K562 (cell line): ENCODE results near the gene NAGLU. TPM values are rescaled to one million over a fixed set of nuclear protein-coding genes. Genes with fewer than 3 reads are reported as not detected.

ENCODE experiments used
- ATAC-seq: fragments of 200-7000 bp; cut with Tn5 transposase; 3 replicates; pipeline ENCODE4 v1.9.1; 2020; ENCODE audit warnings: moderate library complexity
- BruUV-seq: library from RNA; stranded (reverse); fragments of 400-500 nt; replicated peaks from 2 replicates; lab custom pipeline; 2021; lab: Mats Ljungman, UMichigan
- CTCF ChIA-PET: fragments of 300-600 bp; formaldehyde crosslinking; extraction: SDS; loops from one replicate; lab custom pipeline; 2021; ENCODE audit warnings: low intra/inter-chr PET ratio; lab: Yijun Ruan, JAX
- POLR2A ChIA-PET: fragments of 300-600, 350-650 bp; sonication (Branson Sonifier 250); formaldehyde crosslinking; extraction: SDS; loops from one replicate; lab custom pipeline; 2021; ENCODE audit warnings: antibody characterized with exemption, inconsistent platforms; lab: Yijun Ruan, JAX
- DNase-seq, 4 experiments: peaks; one replicate each; pipeline versions ENCODE4 v3.0.0 to v3.0.0-alpha.2; 2011 to 2018; ENCODE audit warnings: low spot score in 3 of 4, mixed read lengths in 3 of 4; ENCODE audit errors: extremely low read depth in 1 of 4
- FAIRE-seq: peaks from 2 replicates; lab custom pipeline; 2011; peaks lifted over from hg19 to GRCh38; lab: Jason Lieb, UNC
- H2AFZ ChIP-seq: 2 replicates; pipeline ENCODE4 v1.6.0; 2011; ENCODE audit warnings: low read depth, low read length, control low read depth, inconsistent platforms
- H3K27ac ChIP-seq: fragments of 200-600 bp; 3 replicates; pipeline ENCODE4 v1.8.0; 2011; ENCODE audit warnings: low read depth, mild to moderate bottlenecking, control low read depth, inconsistent platforms, low read length, moderate library complexity, mixed read lengths; ENCODE audit errors: extremely low read depth
- H3K27me3 ChIP-seq, 2 experiments: fragments of 300-600 bp in 1 of 2; 2 replicates in 1 of 2; 3 replicates in 1 of 2; pipeline versions ENCODE4 v1.6.0 to v1.8.0; 2011; ENCODE audit warnings: inconsistent platforms in 2 of 2, low read length in 2 of 2, mild to moderate bottlenecking in 1 of 2, mixed read lengths in 1 of 2, moderate library complexity in 1 of 2; ENCODE audit not compliant: control insufficient read depth in 2 of 2, insufficient read depth in 2 of 2
- H3K36me3 ChIP-seq: fragments of 300-600 bp; 3 replicates; pipeline ENCODE4 v1.8.0; 2011; ENCODE audit warnings: mild to moderate bottlenecking, low read length, inconsistent platforms; ENCODE audit not compliant: control insufficient read depth, insufficient read depth
- H3K4me1 ChIP-seq, 2 experiments: fragments of 200-600 bp in 1 of 2; replicated peaks in 1 of 2; 2 replicates in 1 of 2; 3 replicates in 1 of 2; pipeline versions ENCODE4 v1.5.1 to v1.8.0; 2011; ENCODE audit warnings: inconsistent platforms in 2 of 2, low read length in 2 of 2, mild to moderate bottlenecking in 1 of 2, mixed read lengths in 1 of 2, moderate library complexity in 1 of 2; ENCODE audit not compliant: control insufficient read depth in 2 of 2, insufficient read depth in 2 of 2
- H3K4me2 ChIP-seq: 2 replicates; pipeline ENCODE4 v1.6.1; 2011; ENCODE audit warnings: low read length, control low read depth, inconsistent platforms, mixed read lengths; ENCODE audit not compliant: insufficient read depth
- H3K4me3 ChIP-seq: fragments of 200-600 bp; sonication (generic), shearing (Covaris generic); 2 replicates; pipeline ENCODE4 v1.5.1; 2016; ENCODE audit warnings: control low read depth, inconsistent platforms
- H3K79me2 ChIP-seq: fragments of 200-600 bp; 3 replicates; pipeline ENCODE4 v1.8.0; 2011; ENCODE audit warnings: low read length, inconsistent platforms; ENCODE audit not compliant: control insufficient read depth, insufficient read depth
- H3K9ac ChIP-seq, 2 experiments: 2 replicates each; pipeline versions ENCODE4 v1.6.0 to v1.6.1; 2011; ENCODE audit warnings: low read depth in 2 of 2, low read length in 2 of 2, control low read depth in 1 of 2, inconsistent platforms in 1 of 2, mild to moderate bottlenecking in 1 of 2, mixed read lengths in 1 of 2; ENCODE audit not compliant: insufficient read depth in 1 of 2
- H3K9me1 ChIP-seq: one replicate; pipeline ENCODE4 v1.6.0; 2011; ENCODE audit warnings: inconsistent platforms, mild to moderate bottlenecking, low read length, moderate library complexity; ENCODE audit not compliant: control insufficient read depth, insufficient read depth
- H3K9me3 ChIP-seq: replicated peaks from 2 replicates; pipeline ENCODE4 v1.5.1; 2011; ENCODE audit warnings: low read depth, low read length, inconsistent platforms; ENCODE audit not compliant: control insufficient read depth, insufficient read depth
- H4K20me1 ChIP-seq: replicated peaks from 2 replicates; pipeline ENCODE4 v1.6.1; 2011; ENCODE audit warnings: low read length, inconsistent platforms, mixed read lengths; ENCODE audit not compliant: control insufficient read depth, insufficient read depth
- ATF7 ChIP-seq: fragments of 450-650 bp; IDR thresholded peaks from 2 replicates; pipeline ENCODE4 v1.7.1; 2014; ENCODE audit warnings: mild to moderate bottlenecking, moderate library complexity
- CTCFL ChIP-seq: IDR thresholded peaks from 2 replicates; pipeline ENCODE4 v1.6.1; 2011; ENCODE audit warnings: borderline replicate concordance, low read depth, mild to moderate bottlenecking, moderate library complexity, low read length; ENCODE audit not compliant: insufficient read depth, poor library complexity, severe bottlenecking
- POLR2A ChIP-seq: fragments of 450-650 bp; conservative IDR thresholded peaks from 2 replicates; pipeline ENCODE4 v1.6.1; 2016
- POLR2G ChIP-seq: fragments of 200-400 bp; formaldehyde crosslinking; IDR thresholded peaks from 2 replicates; pipeline ENCODE4 v1.6.1; 2017; ENCODE audit warnings: low read depth, mild to moderate bottlenecking, antibody characterized with exemption, low read length, moderate library complexity
- ZBTB40 ChIP-seq, 2 experiments: fragments of 450-650 bp in 1 of 2; sonication (generic) in 1 of 2; formaldehyde crosslinking in 1 of 2; IDR thresholded peaks; 2 replicates each; pipeline versions ENCODE4 v1.7.1 to v1.9.0; 2016 to 2022; ENCODE audit warnings: inconsistent platforms in 1 of 2, mild to moderate bottlenecking in 1 of 2, missing genetic modification reagents in 1 of 2
- WGBS: fragments of 100-300 bp; shearing (Covaris generic); methylation state at CpG from one replicate; pipeline ENCODE4 v1.1.6; 2016; ENCODE audit warnings: low coverage, mixed read lengths; ENCODE audit not compliant: insufficient coverage; ENCODE audit errors: missing lambda C conversion rate; 5-methylcytosine and 5-hydroxymethylcytosine counted together
- in situ Hi-C: fragments of 300-500 bp; cut with MboI; formaldehyde crosslinking; loops from 4 replicates; pipeline ENCODE4 v1.15.0; 2018; ENCODE audit warnings: inconsistent platforms, mixed read lengths
- intact Hi-C: fragments of 100-400 bp; cut with micrococcal nuclease; formaldehyde crosslinking; loops from 2 replicates; pipeline ENCODE4 v1.14.2; 2022
- polyA plus RNA-seq, 8 experiments: library from polyadenylated mRNA; depleted of rRNA in 4 of 8; stranded (reverse) in 5 of 8; unstranded in 3 of 8; fragments of >200 nt; fragmentation: Nextera tagmentation in 2 of 8; fragmentation: Illumina TruSeq in 1 of 8; extraction: Ambion mirVana in 2 of 8; extraction: Trizol in 1 of 8; gene quantifications; 2 replicates each; pipeline versions ENCODE4 v1.2.1 to v1.2.3, GENCODE V29; 2011 to 2014; ENCODE audit warnings: inconsistent platforms in 1 of 8, missing spikeins in 1 of 8
- total RNA-seq, 7 experiments: library from RNA; depleted of rRNA in 6 of 7; stranded (reverse); fragments of >200 nt in 6 of 7; fragmentation: Illumina TruSeq in 2 of 7; extraction: Trizol in 2 of 7; gene quantifications; 2 replicates each; pipeline versions ENCODE4 v1.2.1 to v1.2.3, GENCODE V29; 2011 to 2021; ENCODE audit warnings: low replicate concordance in 1 of 7
- TF ChIP-seq, protein P1 (sequence below): fragments of 250-450 bp; sonication (Bioruptor Pico); IDR thresholded peaks from 2 replicates; pipeline ENCODE4 v1.5.1; 2021; ENCODE audit warnings: mild to moderate bottlenecking

The NAGLU gene
- total and polyA plus RNA-seq, 9 of the 15 experiments (the other 6 are each of a cell fraction or from before 2014, with no cell fraction given), result 0.04 to 21.5 (median 8.5) TPM

GRCh38 chr17:42512246-42512645 lies 23.8 kb upstream of the NAGLU start:
- WGBS, result 90% methylated on average over 9 of the region's 9 CpGs
- no peaks in the 10 kb centered on the region; the same call in 1 of the 2 replicates for H4K20me1 ChIP-seq
- H3K9ac ChIP-seq, result no peak overlapping the region
- peaks cover 3% of the 10 kb centered on the region; the same call in 1 of the 3 replicates for H3K79me2 ChIP-seq
- FAIRE-seq (no peak), ATAC-seq (no peak), DNase-seq (peak in 1 of 4 experiments; percentile 6)
- H3K4me3 ChIP-seq, result no peak overlapping the region
- H3K4me1 ChIP-seq, result peaks cover 16 to 20% of the 10 kb centered on the region in 2 experiments
- in situ Hi-C loops, result no loop called here
- ChIA-PET POLR2A (interaction anchor here (0.6 to 2.9 kb wide), 3 partner anchors 8 to 95 kb away, joined by 3 to 9 read pairs (median 9); no protein-coding TSS in a partner anchor), CTCF (no interaction called here)
- H3K9me1 ChIP-seq, result no peaks in the 10 kb centered on the region
- no peak overlapping the region for H2AFZ ChIP-seq
- H3K36me3 ChIP-seq, result peaks cover 89% of the 10 kb centered on the region
- H3K9me3 ChIP-seq, result no peaks in the 10 kb centered on the region
- no peak overlapping the region for H3K4me2 ChIP-seq
- H3K27me3 ChIP-seq, result no peaks in the 10 kb centered on the region
- no peak overlapping the region; the same call in 2 of the 3 replicates for H3K27ac ChIP-seq
- no TSS peak for BruUV-seq
- intact Hi-C loops, result no loop called here
- TF ChIP-seq ATF7, result no peak
- TF ChIP-seq, protein P1, sequence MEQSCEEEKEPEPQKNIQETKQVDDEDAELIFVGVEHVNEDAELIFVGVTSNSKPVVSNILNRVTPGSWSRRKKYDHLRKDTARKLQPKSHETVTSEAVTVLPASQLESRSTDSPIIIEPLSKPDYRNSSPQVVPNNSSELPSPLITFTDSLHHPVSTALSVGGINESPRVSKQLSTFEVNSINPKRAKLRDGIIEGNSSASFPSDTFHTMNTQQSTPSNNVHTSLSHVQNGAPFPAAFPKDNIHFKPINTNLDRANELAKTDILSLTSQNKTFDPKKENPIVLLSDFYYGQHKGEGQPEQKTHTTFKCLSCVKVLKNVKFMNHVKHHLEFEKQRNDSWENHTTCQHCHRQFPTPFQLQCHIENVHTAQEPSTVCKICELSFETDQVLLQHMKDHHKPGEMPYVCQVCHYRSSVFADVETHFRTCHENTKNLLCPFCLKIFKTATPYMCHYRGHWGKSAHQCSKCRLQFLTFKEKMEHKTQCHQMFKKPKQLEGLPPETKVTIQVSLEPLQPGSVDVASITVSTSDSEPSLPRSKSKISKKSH (CRISPR knock-in tag), result no peak
- TF ChIP-seq CTCFL, result no peak
- no peak for TF ChIP-seq ZBTB40 (IDR thresholded peaks at IDR 0.05)
- no peak for TF ChIP-seq ZBTB40 (CRISPR knock-in tag; IDR thresholded peaks at IDR 0.05)
- no peak; the same call in 1 of the 2 replicates for TF ChIP-seq POLR2G
- TF ChIP-seq POLR2A, result 0 out of 2 replicates have a peak, but pooled peaks have one; percentile 6
- TF ChIP-seq, all 486 proteins: peak for 1
